Activated CD4-positive, alpha-beta T cell treated with anti-CD3 and anti-CD28 coated beads, Interleukin-2, amount 10 ng/mL, durations not matched to agents 7 days and 5 days (primary cell): ENCODE results near the gene STARD3NL. TPM values are rescaled to one million over a fixed set of nuclear protein-coding genes. Genes with fewer than 3 reads are reported as not detected.
A peak's percentile ranks its signal among the peaks of the same experiment; 100 is the strongest.
"Not testable (repeated sequence)": the region's sequence is repeated elsewhere in the genome, so short reads cannot be mapped to it uniquely, and the experiment has no call there.

Experiments used
- CTCF ChIA-PET: fragments of 350-600 bp; sonication (Branson Sonifier 250); formaldehyde crosslinking; loops from one replicate; lab custom pipeline; 2021; ENCODE audit warnings: antibody characterized with exemption; lab: Charles Lee
- POLR2A ChIA-PET: fragments of 350-600 bp; sonication (Branson Sonifier 250); formaldehyde crosslinking; loops from one replicate; lab custom pipeline; 2021; ENCODE audit warnings: antibody characterized with exemption; lab: Charles Lee
- DNase-seq: peaks from one replicate; pipeline ENCODE4 v3.0.0-alpha.2; 2020
- H3K27ac Mint-ChIP-seq: one replicate; pipeline ENCODE4 v1.8.0; 2021; ENCODE audit warnings: mild to moderate bottlenecking, moderate library complexity, mixed read lengths
- H3K27me3 Mint-ChIP-seq: one replicate; pipeline ENCODE4 v1.8.0; 2021; ENCODE audit warnings: mixed read lengths
- H3K36me3 Mint-ChIP-seq: one replicate; pipeline ENCODE4 v1.8.0; 2021; ENCODE audit warnings: low read depth, mixed read lengths
- H3K4me1 Mint-ChIP-seq: one replicate; pipeline ENCODE4 v1.8.0; 2021; ENCODE audit warnings: mixed read lengths
- H3K4me3 Mint-ChIP-seq: one replicate; pipeline ENCODE4 v1.8.0; 2021; ENCODE audit warnings: mild to moderate bottlenecking, moderate library complexity, mixed read lengths
- H3K9me3 Mint-ChIP-seq: one replicate; pipeline ENCODE4 v1.8.0; 2021; ENCODE audit warnings: mixed read lengths
- total RNA-seq, 2 experiments: library from RNA; stranded (reverse); gene quantifications; one replicate each; pipeline ENCODE4 v1.2.3, GENCODE V29; 2021

STARD3NL gene
- total RNA-seq, 2 experiments from 2014 or later, result 22.5 to 22.9 TPM

DNA sequence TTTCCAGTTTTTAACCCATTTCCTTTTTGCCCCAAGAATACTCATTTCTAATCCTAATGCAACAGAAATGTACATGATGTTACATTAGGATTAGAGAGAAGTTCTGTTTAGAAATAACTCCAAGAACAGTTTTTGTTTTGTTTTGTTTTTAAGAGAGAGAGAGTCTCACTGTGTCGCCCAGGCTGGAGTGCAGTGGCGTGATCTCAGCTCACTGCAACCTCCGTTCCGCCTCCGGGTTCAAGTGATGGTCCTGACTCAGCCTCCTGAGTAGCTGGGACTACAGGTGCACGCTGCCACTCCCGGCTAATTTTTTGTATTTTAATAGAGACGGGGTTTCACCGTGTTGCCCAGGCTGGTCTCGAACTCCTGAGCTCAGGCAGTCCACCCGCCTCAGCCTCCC, 56.7 kb downstream of the STARD3NL start:
- H3K9me3 Mint-ChIP-seq, DNase-seq, POLR2A ChIA-PET, H3K27me3 Mint-ChIP-seq, H3K4me3 Mint-ChIP-seq: not testable (repeated sequence)
- peaks cover 76% of the 10 kb centered on the region for H3K4me1 Mint-ChIP-seq
- peaks cover 31% of the 10 kb centered on the region for H3K36me3 Mint-ChIP-seq
- CTCF ChIA-PET, result interaction anchor here (0.6 to 3.6 kb wide), 6 partner anchors 8 to 319 kb away, joined by 3 to 14 read pairs (median 4); no protein-coding TSS in a partner anchor
- peak overlapping the region; percentile 55 for H3K27ac Mint-ChIP-seq

DNA sequence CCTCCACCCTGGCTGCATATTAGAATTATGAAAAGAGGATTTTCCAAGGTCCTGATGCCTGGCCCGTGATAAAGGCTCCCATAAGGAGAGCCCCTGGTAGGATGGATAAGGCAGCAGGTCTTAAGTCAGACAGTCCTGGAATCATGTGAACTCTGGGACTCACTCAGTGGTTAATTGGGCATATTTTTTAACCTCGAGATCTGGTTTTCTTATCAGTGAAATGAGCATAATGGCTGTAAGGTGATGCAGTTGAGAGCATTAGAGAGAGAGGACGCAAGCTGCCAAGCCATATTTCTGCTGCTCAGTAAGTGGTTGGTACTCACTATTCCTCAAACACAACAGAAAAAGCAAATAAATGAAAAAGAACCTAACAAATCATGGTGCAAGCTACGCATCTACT, 57.6 kb downstream of the STARD3NL start:
- Mint-ChIP-seq H3K9me3 (no peaks in the 10 kb centered on the region), H3K4me3 (no peak overlapping the region), H3K27ac (no peak overlapping the region), H3K4me1 (peaks cover 70% of the 10 kb centered on the region), H3K27me3 (peaks cover 1% of the 10 kb centered on the region), H3K36me3 (peaks cover 23% of the 10 kb centered on the region)
- CTCF ChIA-PET, result interaction anchor here (1.1 to 3.6 kb wide), 5 partner anchors 9 to 133 kb away, joined by 3 to 14 read pairs (median 5); no protein-coding TSS in a partner anchor
- POLR2A ChIA-PET, result no interaction called here
- DNase-seq, result no peak

DNA sequence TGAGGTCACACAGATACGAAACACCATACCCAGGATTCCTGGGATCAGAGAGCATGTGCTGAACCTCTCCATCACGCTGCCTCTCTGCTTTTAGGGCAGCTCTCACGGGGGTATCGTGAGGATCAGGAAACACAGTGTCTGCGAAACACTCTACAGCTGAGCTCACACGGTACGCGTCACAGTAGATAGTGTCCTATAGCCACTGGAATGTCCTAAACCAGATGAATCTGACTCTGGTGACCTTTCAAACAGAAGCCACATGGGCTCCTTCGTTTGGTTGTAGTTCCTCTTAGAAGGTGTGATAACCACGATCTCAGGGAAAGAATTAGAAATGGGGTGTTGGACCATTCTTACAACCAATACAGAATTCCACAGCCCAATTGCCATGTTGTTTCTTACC, 61.1 kb downstream of the STARD3NL start:
- CTCF ChIA-PET, H3K4me3 Mint-ChIP-seq, H3K27me3 Mint-ChIP-seq, H3K9me3 Mint-ChIP-seq, POLR2A ChIA-PET, DNase-seq, H3K27ac Mint-ChIP-seq: not testable (repeated sequence)
- Mint-ChIP-seq H3K36me3 (peaks cover 16% of the 10 kb centered on the region), H3K4me1 (peaks cover 36% of the 10 kb centered on the region)

GRCh38 chr7:38241071-38241470, 63.0 kb downstream of the STARD3NL start:
- DNase-seq, result no peak
- ChIA-PET POLR2A (no interaction called here), CTCF (interaction anchor here (0.7 kb wide), 1 partner anchor 95 kb away, joined by 3 read pairs; no protein-coding TSS in a partner anchor)
- Mint-ChIP-seq H3K27me3 (no peaks in the 10 kb centered on the region), H3K4me1 (peaks cover 20% of the 10 kb centered on the region), H3K36me3 (peaks cover 20% of the 10 kb centered on the region), H3K27ac (no peak overlapping the region), H3K4me3 (no peak overlapping the region), H3K9me3 (no peaks in the 10 kb centered on the region)

GRCh38 chr7:38242814-38243213, 64.8 kb downstream of the STARD3NL start:
- peaks cover 16% of the 10 kb centered on the region for H3K36me3 Mint-ChIP-seq
- H3K27me3 Mint-ChIP-seq, result no peaks in the 10 kb centered on the region
- no peak overlapping the region for H3K4me3 Mint-ChIP-seq
- no peak for DNase-seq
- H3K27ac Mint-ChIP-seq, result no peak overlapping the region
- peaks cover 7% of the 10 kb centered on the region for H3K4me1 Mint-ChIP-seq
- CTCF ChIA-PET, result interaction anchor here (1.6 kb wide), 1 partner anchor 27 kb away, joined by 5 read pairs; no protein-coding TSS in a partner anchor
- POLR2A ChIA-PET, result no interaction called here
- H3K9me3 Mint-ChIP-seq, result no peaks in the 10 kb centered on the region

GRCh38 chr7:38243345-38243744, 65.3 kb downstream of the STARD3NL start:
- H3K9me3 Mint-ChIP-seq, H3K4me3 Mint-ChIP-seq, POLR2A ChIA-PET, H3K27ac Mint-ChIP-seq, H3K27me3 Mint-ChIP-seq, DNase-seq: not testable (repeated sequence)
- peaks cover 16% of the 10 kb centered on the region for H3K36me3 Mint-ChIP-seq
- H3K4me1 Mint-ChIP-seq, result peaks cover 11% of the 10 kb centered on the region
- CTCF ChIA-PET, result interaction anchor here (1.6 kb wide), 1 partner anchor 27 kb away, joined by 5 read pairs; no protein-coding TSS in a partner anchor

DNA sequence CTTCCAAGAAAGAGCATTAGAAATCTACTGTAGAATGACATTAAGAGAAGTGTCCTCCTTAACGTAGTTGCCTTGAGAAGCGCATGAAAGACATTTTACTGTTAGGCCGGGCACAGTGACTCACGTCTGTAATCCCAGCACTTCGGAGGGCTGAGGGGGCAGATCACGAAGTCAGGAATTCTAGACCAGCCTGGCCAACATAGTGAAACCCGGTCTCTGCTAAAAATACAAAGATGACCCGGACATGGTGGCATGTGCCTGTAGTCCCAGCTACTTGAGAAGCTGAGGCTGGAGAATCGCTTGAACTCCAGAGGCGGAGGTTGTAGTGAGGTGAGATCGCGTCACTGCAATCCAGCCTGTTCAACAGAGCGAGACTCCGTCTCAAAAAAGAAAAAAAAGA, 66.5 kb downstream of the STARD3NL start:
- Mint-ChIP-seq H3K4me3 (no peak overlapping the region), H3K27ac (no peak overlapping the region), H3K27me3 (no peaks in the 10 kb centered on the region), H3K4me1 (peaks cover 10% of the 10 kb centered on the region), H3K9me3 (no peaks in the 10 kb centered on the region), H3K36me3 (peaks cover 17% of the 10 kb centered on the region)
- ChIA-PET POLR2A (no interaction called here), CTCF (no interaction called here)
- DNase-seq, result no peak

DNA sequence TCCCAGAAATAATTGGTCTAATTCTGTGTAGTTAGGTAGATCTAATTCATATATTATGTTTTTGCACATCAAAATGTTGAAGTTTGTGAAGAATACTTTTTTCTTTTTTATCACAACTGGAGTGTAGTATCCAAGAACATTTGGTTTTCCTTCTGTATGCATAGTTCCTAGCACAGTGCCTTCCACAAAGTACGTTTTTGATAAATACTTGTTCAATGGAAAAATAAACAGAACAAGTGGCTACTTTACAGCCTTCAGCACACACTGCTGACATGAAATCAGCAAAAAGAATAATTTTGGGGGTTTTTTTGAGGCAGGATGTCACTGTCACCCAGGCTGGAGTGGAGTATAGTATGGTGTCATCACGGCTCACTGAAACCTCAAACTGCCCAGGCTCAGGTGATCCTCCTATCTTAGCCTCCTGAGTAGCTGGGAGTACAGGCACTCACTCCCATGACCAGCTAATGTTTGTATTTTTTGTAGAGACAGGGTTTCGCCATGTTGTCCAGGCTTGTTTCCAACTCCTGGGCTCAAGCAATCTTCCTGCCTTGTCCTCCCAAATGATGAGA, 67.4 kb downstream of the STARD3NL start:
- Mint-ChIP-seq H3K9me3 (no peaks in the 10 kb centered on the region), H3K4me3 (no peak overlapping the region), H3K4me1 (peaks cover 10% of the 10 kb centered on the region), H3K27me3 (no peaks in the 10 kb centered on the region), H3K36me3 (peaks cover 17% of the 10 kb centered on the region), H3K27ac (no peak overlapping the region)
- no peak for DNase-seq
- CTCF ChIA-PET, result interaction anchor here (0.5 to 1.2 kb wide), 2 partner anchors 19 to 30 kb away, joined by 3 read pairs; no protein-coding TSS in a partner anchor
- POLR2A ChIA-PET, result no interaction called here

DNA sequence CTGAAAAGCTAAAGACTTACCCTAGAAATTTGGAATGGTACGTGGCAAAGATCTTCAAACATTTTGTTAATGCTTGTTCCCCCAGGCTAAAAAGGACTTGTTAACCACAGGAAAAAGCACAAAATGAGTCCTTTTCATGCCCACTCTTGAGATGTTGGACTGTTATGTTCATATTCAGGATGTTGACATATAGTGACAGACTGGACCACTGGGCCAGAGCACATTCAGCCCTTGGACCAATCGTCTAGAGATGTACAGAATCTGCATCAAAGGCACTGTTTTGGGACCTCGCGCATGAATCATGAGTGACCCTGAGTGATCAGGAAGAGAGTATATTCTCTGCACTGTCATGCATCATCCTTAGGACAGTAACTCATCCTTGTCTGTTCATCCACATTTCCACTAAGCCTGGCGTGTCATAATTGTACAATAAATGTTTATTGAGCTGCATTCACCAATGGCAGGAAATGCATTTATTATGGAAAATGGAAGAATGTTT, 70.1 kb downstream of the STARD3NL start:
- Mint-ChIP-seq H3K27ac (no peak overlapping the region), H3K36me3 (peaks cover 14% of the 10 kb centered on the region), H3K4me3 (no peak overlapping the region), H3K4me1 (peaks cover 10% of the 10 kb centered on the region), H3K27me3 (peaks cover 3% of the 10 kb centered on the region), H3K9me3 (no peaks in the 10 kb centered on the region)
- ChIA-PET POLR2A (no interaction called here), CTCF (no interaction called here)
- DNase-seq, result no peak

- H3K27ac Mint-ChIP-seq, H3K4me1 Mint-ChIP-seq, CTCF ChIA-PET, H3K9me3 Mint-ChIP-seq, DNase-seq, POLR2A ChIA-PET, H3K27me3 Mint-ChIP-seq: not testable (repeated sequence)
- H3K36me3 Mint-ChIP-seq, result peaks cover 13% of the 10 kb centered on the region
- peak overlapping the region; percentile 19 for H3K4me3 Mint-ChIP-seq
These were observed 71.8 kb downstream of the STARD3NL start for GRCh38 chr7:38249849-38250248.

DNA sequence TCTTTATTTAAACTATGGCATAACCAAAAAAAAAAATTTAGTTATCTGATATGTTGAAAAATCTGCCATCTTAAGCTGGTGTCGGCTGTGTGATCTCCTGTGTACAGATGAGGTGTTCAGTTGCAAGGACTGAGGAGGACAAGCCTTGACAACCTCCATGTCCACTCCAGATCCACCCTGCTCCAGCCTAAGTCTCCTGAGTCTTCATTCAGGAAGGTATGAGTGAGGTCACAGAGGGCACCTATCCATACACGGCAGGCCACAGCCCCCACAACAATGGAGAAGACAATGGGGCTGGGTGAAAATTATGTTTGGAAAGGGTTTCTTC, 79.3 kb downstream of the STARD3NL start:
- Mint-ChIP-seq H3K4me3 (no peak overlapping the region), H3K4me1 (no peaks in the 10 kb centered on the region), H3K27ac (no peak overlapping the region), H3K9me3 (no peaks in the 10 kb centered on the region), H3K27me3 (peaks cover 3% of the 10 kb centered on the region), H3K36me3 (no peaks in the 10 kb centered on the region)
- POLR2A ChIA-PET, result no interaction called here
- CTCF ChIA-PET, result no interaction called here
- no peak for DNase-seq

DNA sequence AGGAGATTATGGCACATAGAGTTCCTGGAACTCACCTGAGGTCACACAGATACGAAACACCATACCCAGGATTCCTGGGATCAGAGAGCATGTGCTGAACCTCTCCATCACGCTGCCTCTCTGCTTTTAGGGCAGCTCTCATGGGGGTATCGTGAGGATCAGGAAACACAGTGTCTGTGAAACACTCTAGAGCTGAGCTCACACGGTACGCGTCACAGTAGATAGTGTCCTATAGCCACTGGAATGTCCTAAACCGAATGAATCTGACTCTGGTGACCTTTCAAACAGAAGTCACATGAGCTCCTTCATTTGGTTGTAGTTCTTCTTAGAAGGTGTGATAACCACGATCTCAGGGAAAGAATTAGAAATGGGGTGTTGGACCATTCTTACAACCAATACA, 81.1 kb downstream of the STARD3NL start:
- CTCF ChIA-PET, POLR2A ChIA-PET, H3K36me3 Mint-ChIP-seq, H3K9me3 Mint-ChIP-seq, H3K27me3 Mint-ChIP-seq, H3K4me1 Mint-ChIP-seq, DNase-seq, H3K4me3 Mint-ChIP-seq, H3K27ac Mint-ChIP-seq: not testable (repeated sequence)

DNA sequence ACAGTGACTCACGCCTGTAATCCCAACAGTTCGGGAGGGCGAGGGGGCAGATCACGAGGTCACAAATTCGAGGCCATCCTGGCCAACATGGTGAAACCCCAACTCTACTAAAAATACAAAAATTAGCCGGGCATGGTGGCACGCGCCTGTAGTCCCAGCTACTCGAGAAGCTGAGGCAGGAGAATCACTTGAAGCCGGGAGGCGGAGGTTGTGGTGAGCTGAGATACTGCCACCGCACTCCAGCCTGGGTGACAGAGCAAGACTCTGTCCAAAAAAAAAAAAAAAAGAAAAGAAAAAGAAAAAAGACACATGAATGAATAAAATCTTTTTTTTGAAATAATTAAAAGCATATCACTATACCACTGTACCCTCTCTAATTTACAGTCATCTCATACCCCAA, 83.6 kb downstream of the STARD3NL start:
- H3K27ac Mint-ChIP-seq, result peak overlapping the region; percentile 31

DNA sequence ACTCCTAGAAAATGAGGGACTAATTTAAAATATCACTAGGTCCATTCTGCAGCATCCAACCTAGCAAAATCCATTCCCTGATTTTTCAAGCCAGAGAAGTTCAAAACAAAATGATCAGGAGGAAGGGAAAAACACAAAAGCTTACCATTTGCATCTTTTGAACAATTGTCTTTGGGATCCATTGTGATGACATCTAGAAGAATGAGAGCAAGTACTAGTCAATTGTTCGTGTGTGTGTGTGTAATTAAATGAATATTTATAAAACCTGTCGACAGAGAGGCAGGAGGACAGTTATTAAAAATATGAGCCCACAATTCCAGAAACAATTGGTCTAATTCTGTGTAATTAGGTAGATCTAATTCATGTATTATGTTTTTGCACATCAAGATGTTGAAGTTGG, 84.0 kb downstream of the STARD3NL start:
- H3K27me3 Mint-ChIP-seq, H3K9me3 Mint-ChIP-seq, H3K36me3 Mint-ChIP-seq, H3K4me3 Mint-ChIP-seq, CTCF ChIA-PET, POLR2A ChIA-PET, H3K27ac Mint-ChIP-seq, H3K4me1 Mint-ChIP-seq, DNase-seq: not testable (repeated sequence)

More for the DNA sequence above, 83.6 kb downstream of the STARD3NL start:
- H3K27me3 Mint-ChIP-seq, DNase-seq, H3K4me1 Mint-ChIP-seq, H3K36me3 Mint-ChIP-seq, H3K9me3 Mint-ChIP-seq, H3K4me3 Mint-ChIP-seq, CTCF ChIA-PET, POLR2A ChIA-PET: not testable (repeated sequence)
